GM19043 (cell line): Measurements from ENCODE around the gene APC2.

ENCODE experiments used
- ATAC-seq: cut with Tn5 transposase; IDR thresholded peaks from one replicate; pipeline ENCODE4 v1.9.1; 2021; ENCODE audit warnings: low read depth; ENCODE audit not compliant: unreplicated experiment

Gene APC2, protein sequence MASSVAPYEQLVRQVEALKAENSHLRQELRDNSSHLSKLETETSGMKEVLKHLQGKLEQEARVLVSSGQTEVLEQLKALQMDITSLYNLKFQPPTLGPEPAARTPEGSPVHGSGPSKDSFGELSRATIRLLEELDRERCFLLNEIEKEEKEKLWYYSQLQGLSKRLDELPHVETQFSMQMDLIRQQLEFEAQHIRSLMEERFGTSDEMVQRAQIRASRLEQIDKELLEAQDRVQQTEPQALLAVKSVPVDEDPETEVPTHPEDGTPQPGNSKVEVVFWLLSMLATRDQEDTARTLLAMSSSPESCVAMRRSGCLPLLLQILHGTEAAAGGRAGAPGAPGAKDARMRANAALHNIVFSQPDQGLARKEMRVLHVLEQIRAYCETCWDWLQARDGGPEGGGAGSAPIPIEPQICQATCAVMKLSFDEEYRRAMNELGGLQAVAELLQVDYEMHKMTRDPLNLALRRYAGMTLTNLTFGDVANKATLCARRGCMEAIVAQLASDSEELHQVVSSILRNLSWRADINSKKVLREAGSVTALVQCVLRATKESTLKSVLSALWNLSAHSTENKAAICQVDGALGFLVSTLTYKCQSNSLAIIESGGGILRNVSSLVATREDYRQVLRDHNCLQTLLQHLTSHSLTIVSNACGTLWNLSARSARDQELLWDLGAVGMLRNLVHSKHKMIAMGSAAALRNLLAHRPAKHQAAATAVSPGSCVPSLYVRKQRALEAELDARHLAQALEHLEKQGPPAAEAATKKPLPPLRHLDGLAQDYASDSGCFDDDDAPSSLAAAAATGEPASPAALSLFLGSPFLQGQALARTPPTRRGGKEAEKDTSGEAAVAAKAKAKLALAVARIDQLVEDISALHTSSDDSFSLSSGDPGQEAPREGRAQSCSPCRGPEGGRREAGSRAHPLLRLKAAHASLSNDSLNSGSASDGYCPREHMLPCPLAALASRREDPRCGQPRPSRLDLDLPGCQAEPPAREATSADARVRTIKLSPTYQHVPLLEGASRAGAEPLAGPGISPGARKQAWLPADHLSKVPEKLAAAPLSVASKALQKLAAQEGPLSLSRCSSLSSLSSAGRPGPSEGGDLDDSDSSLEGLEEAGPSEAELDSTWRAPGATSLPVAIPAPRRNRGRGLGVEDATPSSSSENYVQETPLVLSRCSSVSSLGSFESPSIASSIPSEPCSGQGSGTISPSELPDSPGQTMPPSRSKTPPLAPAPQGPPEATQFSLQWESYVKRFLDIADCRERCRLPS (N-terminal part only)

GRCh38 chr19:1449467-1450442, at the start of gene APC2:
Gene APC2 (plus strand): TSS chr19:1450121. CDS start chr19:1453002, 2,881 bp downstream.
- no peak for ATAC-seq

GRCh38 chr19:1400281-1401137, 49.4 kb upstream of the APC2 start:
- ATAC-seq, result no peak

DNA sequence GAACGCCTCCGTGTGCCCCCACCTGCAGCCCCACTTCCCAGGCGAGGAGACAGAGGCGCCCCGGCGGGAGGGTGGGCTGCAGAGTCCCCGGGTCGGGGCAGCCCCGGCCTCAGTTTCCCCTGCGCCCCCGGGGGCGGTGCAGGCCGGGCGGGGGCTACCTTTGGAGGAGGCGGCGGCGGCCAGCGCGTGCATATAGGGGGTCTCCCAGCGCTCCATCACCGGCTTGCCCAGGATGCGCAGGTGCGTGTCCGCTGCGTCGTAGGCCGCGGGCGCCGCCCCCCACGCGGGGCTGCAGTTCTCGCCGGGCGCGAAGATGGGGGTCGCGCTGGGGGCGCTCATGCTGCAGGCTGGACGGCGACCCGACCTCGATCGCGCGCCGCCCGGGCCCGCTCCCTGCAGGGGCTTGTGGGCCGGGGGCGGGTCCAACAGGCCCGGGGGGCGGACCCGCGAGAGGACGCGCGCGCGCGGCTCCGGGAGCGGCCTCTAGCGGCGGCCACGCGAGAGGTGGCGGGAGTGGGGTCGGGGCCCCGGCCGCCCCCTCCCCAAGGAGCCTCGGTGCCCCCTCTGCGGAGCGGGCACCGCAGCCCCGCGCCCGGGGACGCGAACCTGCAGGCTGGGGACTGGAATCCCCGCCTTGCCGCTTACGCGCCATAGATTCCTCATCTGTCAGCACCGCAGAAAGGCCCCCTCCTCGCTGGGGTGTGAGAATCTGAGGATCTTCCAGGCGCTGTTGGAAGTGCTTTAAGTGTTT, 48.6 kb upstream of the APC2 start, which contains the start of gene GAMT:
TSS of gene GAMT (minus strand) at position 405 of the 751 bp plus-strand sequence. CDS start at position 339, 66 bp downstream.
- no peak for ATAC-seq

- no peak for ATAC-seq
Measured at GRCh38 chr19:1401889-1402217, 48.1 kb upstream of the APC2 start.

DNA sequence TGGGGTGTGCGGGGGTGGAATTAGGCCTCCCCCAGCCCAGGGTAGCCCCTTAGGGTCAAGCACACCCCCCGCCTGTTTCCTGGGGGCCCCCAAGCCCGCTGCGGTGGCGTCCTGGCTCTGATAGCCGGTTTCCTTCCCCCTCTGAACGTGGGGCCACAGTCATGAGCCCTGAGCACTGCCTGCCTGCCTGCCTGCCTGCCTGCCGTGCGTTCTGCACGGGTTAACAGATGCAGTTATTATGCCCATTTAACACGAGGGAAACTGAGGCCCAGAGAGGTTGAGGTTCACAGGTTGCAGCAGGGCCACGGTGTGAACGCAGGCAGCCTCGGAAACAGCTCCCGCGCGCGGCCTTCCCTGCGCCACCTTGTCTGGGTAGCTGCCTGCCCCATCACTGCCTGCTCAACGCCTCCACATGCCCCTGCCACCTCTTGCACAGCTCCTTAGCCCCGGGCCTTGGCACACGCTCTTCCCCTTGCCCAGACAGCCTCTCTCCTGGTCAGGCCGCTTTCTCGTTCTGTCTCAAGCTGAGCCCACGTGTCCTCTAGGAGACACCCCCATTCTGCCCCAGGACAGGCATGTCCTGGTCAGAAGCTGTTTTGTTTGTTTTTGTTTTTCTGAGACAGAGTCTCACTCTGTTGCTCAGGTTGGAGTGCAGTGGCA, 47.4 kb upstream of the APC2 start:
- no peak for ATAC-seq

- peak; percentile 67 for ATAC-seq
Measured at GRCh38 chr19:1406774-1407527, 43.0 kb upstream of the APC2 start.

- ATAC-seq, result no peak
Measured at GRCh38 chr19:1407528-1408299, 42.2 kb upstream of the APC2 start, which contains the start of gene DAZAP1. Gene DAZAP1 (plus strand): TSS chr19:1407586. CDS start chr19:1407774, 188 bp downstream.

GRCh38 chr19:1408300-1409203, 41.4 kb upstream of the APC2 start:
- ATAC-seq, result no peak

DNA sequence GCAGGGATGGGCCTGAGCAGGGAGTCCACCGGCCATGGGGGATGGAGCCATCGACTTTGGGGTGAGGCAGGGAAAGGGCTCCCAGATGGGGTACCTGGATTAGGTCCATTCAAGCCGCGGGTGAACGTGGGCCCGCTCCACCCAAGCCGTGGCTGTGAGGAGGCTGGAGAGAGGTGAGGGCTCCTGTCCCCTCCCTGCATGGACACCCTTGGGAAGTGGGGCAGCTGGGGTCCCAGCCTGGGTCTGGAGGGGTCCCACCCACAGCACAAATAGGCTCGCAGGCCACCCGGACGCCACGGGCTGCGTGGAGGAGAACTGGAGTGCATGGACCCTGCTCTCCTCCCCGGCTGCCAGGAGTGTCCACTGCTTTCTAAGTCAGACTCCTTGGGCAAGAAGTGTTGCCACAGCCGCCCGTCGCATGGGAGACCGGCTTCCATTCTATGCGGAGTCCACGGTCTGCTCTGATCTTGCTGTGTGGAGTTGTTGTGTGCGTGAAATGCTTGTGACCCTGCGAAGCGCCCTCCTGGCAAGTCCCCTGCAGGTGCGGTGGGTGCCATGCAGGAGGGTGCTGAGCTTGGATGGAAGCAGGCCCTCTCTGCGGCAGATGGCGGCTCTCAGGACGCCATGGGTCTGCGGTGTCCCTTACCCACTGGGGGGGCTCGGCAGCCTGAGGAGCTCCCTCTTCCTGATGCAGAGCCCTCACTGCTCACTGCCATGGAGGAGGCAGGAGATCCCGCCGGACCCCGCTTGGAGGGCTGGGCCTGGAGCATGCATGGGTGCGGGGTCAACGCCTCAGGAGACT, 40.5 kb upstream of the APC2 start:
- ATAC-seq, result no peak

DNA sequence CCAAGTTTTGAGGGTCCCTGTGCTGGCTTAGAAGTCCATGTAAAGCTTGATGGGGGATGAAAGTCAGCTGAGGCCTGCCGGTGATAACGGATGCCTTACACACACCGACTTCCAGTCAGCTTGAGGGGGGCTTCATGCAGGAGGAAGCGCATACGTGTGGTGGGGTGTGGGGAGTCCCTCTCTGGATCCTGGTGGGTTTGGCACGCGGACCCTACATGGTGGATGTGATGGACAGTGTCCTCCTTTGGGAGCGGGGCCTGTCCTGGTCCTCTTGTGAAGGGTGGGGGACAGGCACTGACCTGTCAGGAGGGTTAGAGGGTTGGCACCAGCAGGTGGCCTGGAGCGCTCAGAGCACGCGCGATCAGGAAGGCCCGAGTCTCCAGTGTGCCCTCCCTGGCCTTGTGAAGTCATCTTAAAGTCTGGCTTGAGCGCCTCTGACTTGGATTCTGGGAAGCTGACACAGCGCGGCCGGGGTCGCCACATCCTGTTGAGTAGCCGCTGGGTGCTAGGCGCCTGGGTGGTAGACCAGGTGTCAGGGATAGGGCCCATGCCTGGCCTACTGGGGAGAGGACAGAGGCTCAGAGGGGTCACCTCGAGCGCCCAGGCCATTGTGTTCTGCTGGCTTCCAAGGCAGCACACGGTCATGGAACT, 39.7 kb upstream of the APC2 start:
- no peak for ATAC-seq

DNA sequence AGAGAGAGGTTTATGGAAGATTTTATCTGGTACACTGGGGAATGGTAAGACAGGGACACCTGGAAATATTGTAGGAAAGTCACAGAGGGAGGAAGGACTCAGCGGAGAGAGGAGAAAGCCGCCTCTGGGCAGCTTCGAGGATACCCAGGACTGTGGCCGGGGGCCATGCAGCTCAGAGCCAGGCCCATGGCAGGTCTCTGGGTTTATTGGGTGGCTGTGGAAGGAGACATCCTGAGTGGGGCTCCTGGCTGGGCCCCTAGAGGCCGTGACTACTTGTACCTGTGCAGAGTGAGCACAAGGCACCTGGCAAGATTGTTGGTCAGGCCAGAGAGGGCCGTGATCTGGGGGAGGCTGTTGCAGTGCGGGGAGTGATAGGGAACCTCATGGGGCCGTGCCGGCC, 39.1 kb upstream of the APC2 start:
- no peak for ATAC-seq

DNA sequence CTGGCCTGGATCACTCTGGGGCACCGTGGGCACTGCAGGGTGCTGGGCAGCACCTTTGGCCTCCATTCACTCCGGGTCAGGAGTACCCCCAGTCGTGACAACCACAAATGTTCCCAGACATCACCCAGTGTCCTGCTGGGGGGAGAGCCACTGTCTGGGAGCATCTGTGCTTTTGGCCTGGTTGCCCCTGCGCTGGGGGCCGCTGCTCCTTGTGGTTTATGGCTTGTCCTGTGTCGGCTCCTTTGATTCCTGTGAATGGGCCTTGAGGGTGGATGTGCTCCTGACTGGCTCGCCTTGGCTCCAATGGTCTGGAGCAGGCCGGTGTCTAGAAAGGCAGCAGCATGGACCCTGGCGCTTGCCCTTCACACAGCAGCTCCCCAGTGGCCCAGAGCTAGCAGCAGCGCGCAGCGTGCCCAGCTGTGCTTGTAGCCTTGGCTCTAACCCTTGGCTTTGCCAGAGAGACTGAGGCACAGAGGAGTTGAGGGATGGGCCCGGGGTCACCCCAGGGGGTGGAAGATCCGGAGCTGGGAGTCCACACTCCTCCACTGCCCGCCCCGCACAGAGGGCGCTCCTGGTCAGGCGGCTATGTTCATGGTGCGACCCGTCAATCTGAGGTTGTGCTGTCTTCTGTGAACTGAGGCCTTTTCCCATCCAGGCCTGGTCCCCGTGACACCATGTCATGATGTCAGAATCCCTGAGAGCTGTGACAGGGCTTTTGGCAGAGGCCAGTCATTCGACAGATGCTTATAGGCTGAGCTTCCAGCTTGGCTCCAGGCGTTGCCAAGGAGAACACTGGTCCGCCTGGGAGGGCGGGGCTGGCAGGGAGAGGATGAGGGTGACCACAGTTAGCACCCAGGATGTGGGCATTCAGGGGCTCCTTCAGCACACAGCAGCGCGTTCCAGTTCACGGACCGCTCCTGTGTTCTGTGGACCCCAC, 38.4 kb upstream of the APC2 start:
- no peak for ATAC-seq
